Gastroesophageal sphincter (tissue), 4 donors: ENCODE measurements around the gene PLEKHA1. TPM values are rescaled to one million over a fixed set of nuclear protein-coding genes. Genes with fewer than 3 reads are reported as not detected.
A peak's percentile ranks its signal among the peaks of the same experiment; 100 is the strongest.

Source experiments
- ATAC-seq: fragments of 150-250 bp; one replicate; pipeline ENCODE4 v1.9.1; 2016; ENCODE audit warnings: mild to moderate bottlenecking, moderate library complexity
- H3K27ac ChIP-seq, 4 donors: fragments of 200-600 bp; sonication (generic) in 3 of 4; 1 replicate in 3 of 4; 2 replicates in 1 of 4; pipeline ENCODE4 v1.5.1; 2016 to 2019
- H3K27me3 ChIP-seq: fragments of 200-600 bp; sonication (generic); one replicate; pipeline ENCODE4 v1.5.1; 2019
- H3K36me3 ChIP-seq, 2 donors: fragments of 200-600 bp; sonication (generic); one replicate each; pipeline ENCODE4 v1.5.1; 2019; ENCODE audit warnings: control low read depth in 1 of 2
- H3K4me1 ChIP-seq, 3 donors: fragments of 200-600 bp; sonication (generic); 1 replicate in 2 of 3; 2 replicates in 1 of 3; pipeline ENCODE4 v1.5.1; 2016 to 2019; ENCODE audit warnings: control low read depth in 2 of 3
- H3K4me3 ChIP-seq, 2 donors: fragments of 200-600 bp; sonication (generic); one replicate each; pipeline ENCODE4 v1.5.1; 2019; ENCODE audit warnings: mild to moderate bottlenecking in 1 of 2, moderate library complexity in 1 of 2
- H3K9me3 ChIP-seq, 3 donors: fragments of 200-600 bp; sonication (generic); one replicate each; pipeline ENCODE4 v1.5.1; 2017 to 2019; ENCODE audit warnings: control low read depth in 2 of 3
- EP300 ChIP-seq: sonication (generic); formaldehyde crosslinking; IDR thresholded peaks from one replicate; pipeline ENCODE4 v1.6.1; 2017; ENCODE audit warnings: antibody characterized with exemption, mild to moderate bottlenecking
- POLR2A ChIP-seq, 2 donors: fragments of 450-650 bp; IDR thresholded peaks; one replicate each; pipeline ENCODE4 v1.6.1; 2017; ENCODE audit warnings: antibody characterized with exemption in 2 of 2, mild to moderate bottlenecking in 2 of 2, moderate library complexity in 1 of 2
- POLR2AphosphoS5 ChIP-seq: sonication (generic); formaldehyde crosslinking; IDR thresholded peaks from one replicate; pipeline ENCODE4 v1.6.1; 2017; ENCODE audit warnings: antibody characterized with exemption
- WGBS, 2 donors: methylation state at CpG; one replicate each; pipeline ENCODE4 v1.1.5; 2018; ENCODE audit warnings: low coverage in 1 of 2; 5-methylcytosine and 5-hydroxymethylcytosine counted together
- total RNA-seq, 4 donors: library from RNA; depleted of rRNA; stranded (reverse); fragments of >200 nt; gene quantifications; one replicate each; pipeline ENCODE4 v1.1.0, GENCODE V29; 2016
- TF ChIP-seq, protein P1 (sequence below), 4 experiments: fragments of 200-600 bp in 2 of 4; fragments of 450-650 bp in 2 of 4; sonication (generic) in 1 of 4; IDR thresholded peaks; one replicate each; pipeline ENCODE4 v1.5.1; 2017 to 2019; ENCODE audit warnings: antibody characterized with exemption in 4 of 4, mild to moderate bottlenecking in 2 of 4, moderate library complexity in 2 of 4

The PLEKHA1 gene
- total RNA-seq, 4 donors from 2014 or later, result 62.1 to 125 (median 93.8) TPM

DNA sequence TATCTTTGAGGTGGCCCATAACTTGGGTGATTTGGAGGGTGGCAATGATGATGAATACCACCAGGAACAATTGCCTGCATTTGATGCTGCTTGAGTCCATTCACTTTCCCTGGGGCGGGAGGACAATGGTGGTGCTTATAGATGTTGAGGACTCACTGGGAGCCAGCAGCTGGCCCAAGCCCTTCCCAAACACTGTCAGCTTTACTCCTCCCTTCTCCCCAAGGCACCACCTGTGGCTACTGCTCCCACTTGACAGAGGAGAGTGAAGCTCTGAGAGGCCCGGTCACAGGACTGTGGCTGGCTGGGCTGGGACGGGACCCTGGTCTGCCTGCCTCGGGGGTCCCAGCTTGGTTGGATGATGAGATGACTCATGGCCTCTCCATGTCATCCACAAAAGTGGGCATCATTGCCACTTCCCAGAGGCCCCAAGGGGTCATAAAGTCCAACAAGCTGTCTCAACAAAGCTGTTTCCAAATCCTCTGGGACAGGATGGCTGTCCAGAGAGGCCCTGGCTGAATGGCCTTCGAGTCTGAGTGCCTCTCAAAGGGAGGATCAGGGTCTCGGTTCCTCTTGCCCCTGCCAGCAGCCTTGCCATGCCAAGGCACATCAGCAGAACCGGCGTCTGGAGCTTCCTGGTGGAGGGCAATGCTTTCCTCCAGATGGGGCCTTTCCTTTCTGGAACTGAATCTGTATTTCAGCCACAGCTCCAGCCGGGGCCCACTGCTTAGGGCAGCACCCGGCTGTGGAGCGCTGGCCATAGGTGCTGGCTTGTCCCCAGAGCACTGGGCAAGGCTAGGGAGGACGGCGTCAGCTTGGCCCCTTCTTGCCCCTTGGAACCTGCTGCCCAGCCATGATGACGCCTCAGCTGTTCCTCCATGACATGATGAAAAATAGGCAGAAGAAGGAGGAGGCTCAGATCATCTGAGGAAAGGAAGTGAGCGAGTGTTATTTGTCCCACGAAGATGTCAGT is 47.0 kb upstream of the PLEKHA1 start:
- H3K27me3 ChIP-seq, result no peaks in the 10 kb centered on the region
- H3K4me3 ChIP-seq, result no peak overlapping the region
- WGBS, 2 donors, result 91% methylated on average over 4 of the region's 16 CpGs; no CpG with 5 or more reads in 1 of the 2 donors
- no peak overlapping the region for H3K27ac ChIP-seq
- H3K9me3 ChIP-seq, result no peaks in the 10 kb centered on the region
- no peak for TF ChIP-seq POLR2A (IDR thresholded peaks at IDR 0.05)
- H3K4me1 ChIP-seq, result no peaks in the 10 kb centered on the region
- ATAC-seq, result no peak
- no peaks in the 10 kb centered on the region for H3K36me3 ChIP-seq

DNA sequence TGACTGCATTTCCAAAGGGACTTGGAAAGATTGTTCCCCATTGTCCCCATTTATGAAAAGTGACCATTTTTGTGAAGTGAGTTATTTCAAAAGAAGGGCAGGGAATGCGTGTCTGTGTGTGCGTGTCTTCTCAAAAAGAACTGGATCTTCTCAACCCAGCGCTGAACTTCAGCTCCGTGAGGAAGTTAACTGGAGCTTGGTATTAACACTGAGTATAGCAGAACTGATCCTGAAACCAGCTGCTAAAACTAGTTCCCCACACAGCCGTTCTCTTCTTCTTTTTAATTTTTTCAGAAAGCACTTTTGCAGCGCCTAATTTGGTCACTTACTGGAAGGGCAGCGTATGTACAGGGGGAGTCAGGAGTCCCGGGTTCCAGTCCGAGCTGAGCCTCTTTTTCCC is 45.8 kb upstream of the PLEKHA1 start:
- TF ChIP-seq POLR2A (IDR thresholded peaks at IDR 0.05) (no peak), POLR2AphosphoS5 (no peak), EP300 (no peak)
- TF ChIP-seq, protein P1, sequence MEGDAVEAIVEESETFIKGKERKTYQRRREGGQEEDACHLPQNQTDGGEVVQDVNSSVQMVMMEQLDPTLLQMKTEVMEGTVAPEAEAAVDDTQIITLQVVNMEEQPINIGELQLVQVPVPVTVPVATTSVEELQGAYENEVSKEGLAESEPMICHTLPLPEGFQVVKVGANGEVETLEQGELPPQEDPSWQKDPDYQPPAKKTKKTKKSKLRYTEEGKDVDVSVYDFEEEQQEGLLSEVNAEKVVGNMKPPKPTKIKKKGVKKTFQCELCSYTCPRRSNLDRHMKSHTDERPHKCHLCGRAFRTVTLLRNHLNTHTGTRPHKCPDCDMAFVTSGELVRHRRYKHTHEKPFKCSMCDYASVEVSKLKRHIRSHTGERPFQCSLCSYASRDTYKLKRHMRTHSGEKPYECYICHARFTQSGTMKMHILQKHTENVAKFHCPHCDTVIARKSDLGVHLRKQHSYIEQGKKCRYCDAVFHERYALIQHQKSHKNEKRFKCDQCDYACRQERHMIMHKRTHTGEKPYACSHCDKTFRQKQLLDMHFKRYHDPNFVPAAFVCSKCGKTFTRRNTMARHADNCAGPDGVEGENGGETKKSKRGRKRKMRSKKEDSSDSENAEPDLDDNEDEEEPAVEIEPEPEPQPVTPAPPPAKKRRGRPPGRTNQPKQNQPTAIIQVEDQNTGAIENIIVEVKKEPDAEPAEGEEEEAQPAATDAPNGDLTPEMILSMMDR (IDR thresholded peaks at IDR 0.05), result no peak
- Histone ChIP-seq H3K27ac (no peak overlapping the region), H3K4me3 (no peak overlapping the region), H3K36me3 (no peaks in the 10 kb centered on the region), H3K27me3 (no peaks in the 10 kb centered on the region), H3K9me3 (no peaks in the 10 kb centered on the region), H3K4me1 (no peaks in the 10 kb centered on the region)
- ATAC-seq, result peak; percentile 37
- 70 to 90% methylated on average over 6 to 9 of the region's 9 CpGs for WGBS, 2 donors

DNA sequence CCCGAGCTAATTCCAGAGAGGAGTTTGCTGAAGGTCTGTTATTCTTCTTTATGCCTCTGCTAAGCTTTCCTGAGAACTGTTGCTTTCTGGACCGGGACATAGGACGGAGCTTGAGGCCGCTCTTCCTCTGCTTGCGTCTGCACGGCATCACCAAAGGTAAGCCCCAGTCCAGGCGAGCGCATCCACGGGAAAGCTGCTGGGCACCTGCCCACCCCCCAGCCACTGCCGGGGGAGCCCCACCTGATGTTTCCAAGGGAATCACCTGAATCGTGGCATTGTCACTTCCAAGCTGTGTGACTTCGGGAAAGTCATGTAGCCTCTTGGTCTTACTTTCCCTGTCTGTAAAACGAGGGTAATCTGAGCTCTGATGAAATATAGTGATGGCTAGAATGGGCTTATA is 45.1 kb upstream of the PLEKHA1 start:
- no peak for ATAC-seq
- no peaks in the 10 kb centered on the region for H3K36me3 ChIP-seq
- TF ChIP-seq EP300, result no peak
- 73 to 89% methylated on average over 3 to 7 of the region's 13 CpGs for WGBS, 2 donors
- H3K27me3 ChIP-seq, result no peaks in the 10 kb centered on the region
- H3K27ac ChIP-seq, result no peak overlapping the region
- H3K4me3 ChIP-seq, result no peak overlapping the region
- no peaks in the 10 kb centered on the region for H3K4me1 ChIP-seq
- no peaks in the 10 kb centered on the region for H3K9me3 ChIP-seq

DNA sequence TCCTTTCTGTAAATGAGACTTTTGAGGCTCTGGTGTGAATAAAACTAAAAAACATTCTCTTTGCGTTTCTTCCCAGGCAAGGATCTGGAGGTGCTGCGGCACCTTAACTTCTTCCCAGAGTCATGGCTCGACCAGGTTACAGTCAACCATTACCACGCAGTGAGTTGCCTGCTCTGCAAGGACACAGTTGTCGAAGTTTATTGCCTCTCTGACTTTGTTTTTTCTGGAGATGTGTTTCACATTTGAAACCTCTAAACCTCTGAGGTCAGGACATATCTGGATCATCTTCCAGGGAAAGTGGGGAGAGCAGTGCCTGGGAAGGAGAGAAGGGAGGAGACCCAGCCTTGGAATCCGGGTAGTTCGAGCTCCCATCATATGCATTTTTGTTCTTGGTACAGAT is 43.4 kb upstream of the PLEKHA1 start:
- H3K4me3 ChIP-seq, result no peak overlapping the region
- no peaks in the 10 kb centered on the region for H3K4me1 ChIP-seq
- no peak for ATAC-seq
- H3K36me3 ChIP-seq, result no peaks in the 10 kb centered on the region
- TF ChIP-seq, protein P1 (IDR thresholded peaks at IDR 0.05), result no peak
- no peak for TF ChIP-seq EP300
- no peak for TF ChIP-seq POLR2AphosphoS5
- TF ChIP-seq POLR2A (IDR thresholded peaks at IDR 0.05), result no peak
- 84 to 93% methylated on average over 5 to 7 of the region's 7 CpGs for WGBS, 2 donors
- H3K9me3 ChIP-seq, result no peaks in the 10 kb centered on the region
- H3K27me3 ChIP-seq, result no peaks in the 10 kb centered on the region
- H3K27ac ChIP-seq, result no peak overlapping the region

DNA sequence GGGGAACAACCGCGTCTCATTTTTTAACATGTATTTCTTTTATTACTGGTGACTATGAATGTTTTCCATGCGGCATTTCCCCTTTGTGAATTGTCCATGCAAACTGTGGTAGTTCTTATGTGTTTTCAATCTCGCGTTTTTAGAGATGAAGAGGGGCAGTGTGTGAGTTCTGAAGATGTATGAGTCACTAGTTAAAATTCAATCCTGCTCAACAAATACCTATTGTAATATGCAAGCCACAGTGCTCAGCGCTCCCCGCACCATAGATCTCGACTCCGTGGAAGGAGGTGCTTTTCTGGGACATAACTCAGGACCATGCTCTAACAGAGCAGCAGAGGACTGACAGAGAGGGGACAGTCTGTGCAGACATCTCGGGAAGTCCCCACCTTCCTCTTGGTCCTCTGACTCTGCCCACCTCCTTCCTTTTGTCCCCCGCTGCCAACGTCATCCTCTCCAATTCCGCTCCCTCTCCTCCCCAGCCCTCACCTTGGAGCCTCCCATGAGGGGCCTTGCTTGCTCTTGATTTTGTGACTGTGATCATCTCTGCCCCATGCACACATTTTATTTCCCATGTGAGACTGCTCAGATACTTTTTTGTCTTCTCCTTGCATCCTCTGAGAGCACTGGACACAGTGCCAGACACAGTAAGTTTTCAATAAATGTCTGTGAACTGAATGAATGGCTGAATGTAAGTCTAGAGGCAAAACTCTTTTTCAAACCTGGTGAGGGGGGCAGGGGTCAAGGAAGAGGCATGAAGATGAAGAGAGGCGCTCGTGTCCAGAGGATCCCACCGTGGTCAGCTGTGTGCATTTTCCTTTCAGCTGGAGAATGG is 42.7 kb upstream of the PLEKHA1 start:
- H3K4me1 ChIP-seq, result no peaks in the 10 kb centered on the region
- H3K4me3 ChIP-seq, result no peak overlapping the region
- H3K36me3 ChIP-seq, result no peaks in the 10 kb centered on the region
- H3K27me3 ChIP-seq, result no peaks in the 10 kb centered on the region
- no peaks in the 10 kb centered on the region for H3K9me3 ChIP-seq
- ATAC-seq, result no peak
- TF ChIP-seq, protein P1 (IDR thresholded peaks at IDR 0.05), result no peak
- TF ChIP-seq POLR2AphosphoS5 (no peak), POLR2A (IDR thresholded peaks at IDR 0.05) (no peak), EP300 (no peak)
- 73 to 83% methylated on average over 12 to 13 of the region's 16 CpGs for WGBS, 2 donors
- no peak overlapping the region for H3K27ac ChIP-seq
